Measurements from ENCODE around the gene ATP6V1C2. TPM values are rescaled to one million over a fixed set of nuclear protein-coding genes. Genes with fewer than 3 reads are reported as not detected.

ATP6V1C2 gene
- total RNA-seq, 1 experiment from 2014 or later = not detected

DNA sequence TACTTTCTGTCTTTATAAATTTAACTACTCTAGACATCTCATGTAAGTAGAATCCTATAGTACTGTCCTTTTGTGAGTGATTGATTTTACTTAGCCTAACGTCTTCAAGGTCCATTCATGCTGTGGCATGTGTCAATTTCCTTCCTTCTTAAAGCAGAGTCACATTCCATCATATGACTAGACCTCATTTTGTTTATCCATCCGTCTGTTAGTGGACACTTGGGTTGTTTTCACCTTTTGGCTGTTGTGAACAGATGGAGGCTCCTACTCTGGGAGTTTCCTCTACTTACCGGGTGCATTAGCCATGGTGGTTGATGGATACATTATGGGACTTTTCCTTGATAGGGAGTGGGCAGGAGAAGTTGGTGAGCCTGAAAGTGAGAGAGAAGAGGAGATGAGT lies 97.6 kb downstream of the ATP6V1C2 start:
- H3K4me1 ChIP-seq (replicated peaks; ENCODE audit: insufficient read depth) = no peaks in the 10 kb centered on the region
- H3F3A ChIP-seq (ENCODE audit: insufficient read depth, low read depth) = peaks cover 7% of the 10 kb centered on the region; the same call in 1 of the 2 replicates
- no peak overlapping the region for H3K27ac ChIP-seq
- no peaks in the 10 kb centered on the region for H3K9me3 ChIP-seq (ENCODE audit: insufficient read depth, low read depth)
- BruUV-seq (replicated peaks) = no TSS peak
- no peak overlapping the region for H3K4me3 ChIP-seq
- H2AFZ ChIP-seq = no peak overlapping the region
- H3K9me2 ChIP-seq (ENCODE audit: insufficient read depth) = no peaks in the 10 kb centered on the region
- ChIA-PET POLR2A (ENCODE audit: unreplicated experiment) (no interaction called here), CTCF (no interaction called here)
- H3K27me3 ChIP-seq (ENCODE audit: insufficient read depth, low read depth) = peaks cover 59% of the 10 kb centered on the region
- H3K79me2 ChIP-seq (ENCODE audit: low read depth) = no peaks in the 10 kb centered on the region
- no peak for DNase-seq
- intact Hi-C loops (cut with micrococcal nuclease; ENCODE audit: unreplicated experiment) = no loop called here
- no peaks in the 10 kb centered on the region for H3K36me3 ChIP-seq (ENCODE audit: low read depth)
- H3K4me2 ChIP-seq = no peak overlapping the region
- no peaks in the 10 kb centered on the region for H4K20me1 ChIP-seq (ENCODE audit: insufficient read depth)
- TF ChIP-seq CTCF (conservative IDR thresholded peaks at IDR 0.05) (no peak), EZH2 (IDR thresholded peaks at IDR 0.05; ENCODE audit: low read depth) (no peak)

DNA sequence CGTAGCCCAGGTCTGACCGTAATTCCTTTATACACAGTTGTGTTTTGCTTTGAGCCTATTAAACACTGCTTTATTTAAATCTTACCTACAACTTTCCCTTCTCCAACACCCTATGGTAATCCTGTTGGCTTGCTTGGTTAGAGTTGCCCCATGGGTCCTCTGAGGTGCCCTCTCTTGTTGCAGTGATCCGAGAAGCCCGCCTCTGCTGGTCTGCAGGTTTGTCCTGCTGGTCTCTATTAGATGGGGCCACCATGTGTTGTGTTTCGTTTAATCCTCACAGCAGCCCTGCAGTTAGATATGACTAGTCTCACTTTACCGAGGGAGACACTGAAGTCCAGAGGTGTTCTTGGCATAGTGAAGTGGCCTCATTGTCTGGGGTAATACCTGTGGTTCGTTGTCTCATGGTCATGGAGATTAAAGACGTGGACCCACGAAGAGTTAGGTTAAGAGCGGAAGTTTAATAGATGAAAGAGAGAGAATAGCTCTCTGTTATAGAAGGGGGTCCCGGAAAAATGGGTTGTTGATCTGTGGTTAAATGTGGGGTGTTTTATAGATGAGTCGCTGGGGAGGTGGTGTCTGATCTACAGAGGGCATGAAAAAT lies 98.4 kb downstream of the ATP6V1C2 start:
- no peaks in the 10 kb centered on the region for H3K36me3 ChIP-seq (ENCODE audit: low read depth)
- intact Hi-C loops (cut with micrococcal nuclease; ENCODE audit: unreplicated experiment) = no loop called here
- H3K9me2 ChIP-seq (ENCODE audit: insufficient read depth) = no peaks in the 10 kb centered on the region
- no peak overlapping the region for H3K27ac ChIP-seq
- H3K4me2 ChIP-seq = no peak overlapping the region
- no peaks in the 10 kb centered on the region for H3K79me2 ChIP-seq (ENCODE audit: low read depth)
- no peaks in the 10 kb centered on the region for H3K4me1 ChIP-seq (replicated peaks; ENCODE audit: insufficient read depth)
- H2AFZ ChIP-seq = no peak overlapping the region
- H3K4me3 ChIP-seq = no peak overlapping the region
- BruUV-seq (replicated peaks) = no TSS peak
- H4K20me1 ChIP-seq (ENCODE audit: insufficient read depth) = no peaks in the 10 kb centered on the region
- no peak for TF ChIP-seq EZH2 (IDR thresholded peaks at IDR 0.05; ENCODE audit: low read depth)
- no peak for TF ChIP-seq CTCF (conservative IDR thresholded peaks at IDR 0.05)
- no peak for DNase-seq
- peaks cover 67% of the 10 kb centered on the region for H3K27me3 ChIP-seq (ENCODE audit: insufficient read depth, low read depth)
- CTCF ChIA-PET = no interaction called here
- POLR2A ChIA-PET (ENCODE audit: unreplicated experiment) = no interaction called here
- no peaks in the 10 kb centered on the region for H3K9me3 ChIP-seq (ENCODE audit: insufficient read depth, low read depth)
- H3F3A ChIP-seq (ENCODE audit: insufficient read depth, low read depth) = peaks cover under 1% of the 10 kb centered on the region; the same call in 1 of the 2 replicates

- no peaks in the 10 kb centered on the region for H3K9me3 ChIP-seq (ENCODE audit: insufficient read depth, low read depth)
- H3K4me2 ChIP-seq = no peak overlapping the region
- no peak overlapping the region for H3K27ac ChIP-seq
- no peaks in the 10 kb centered on the region for H3K4me1 ChIP-seq (replicated peaks; ENCODE audit: insufficient read depth)
- no peak overlapping the region for H3K4me3 ChIP-seq
- TF ChIP-seq CTCF (conservative IDR thresholded peaks at IDR 0.05) (no peak), EZH2 (IDR thresholded peaks at IDR 0.05; ENCODE audit: low read depth) (no peak)
- no peaks in the 10 kb centered on the region for H3K79me2 ChIP-seq (ENCODE audit: low read depth)
- DNase-seq = no peak
- H3F3A ChIP-seq (ENCODE audit: insufficient read depth, low read depth) = no peaks in the 10 kb centered on the region
- ChIA-PET POLR2A (ENCODE audit: unreplicated experiment) (no interaction called here), CTCF (interaction anchor here (0.6 kb wide), 1 partner anchor 42 kb away, joined by 4 read pairs; no protein-coding TSS in a partner anchor)
- BruUV-seq (replicated peaks) = no TSS peak
- peaks cover 74% of the 10 kb centered on the region for H3K27me3 ChIP-seq (ENCODE audit: insufficient read depth, low read depth)
- H3K9me2 ChIP-seq (ENCODE audit: insufficient read depth) = no peaks in the 10 kb centered on the region
- H3K36me3 ChIP-seq (ENCODE audit: low read depth) = no peaks in the 10 kb centered on the region
- H2AFZ ChIP-seq = no peak overlapping the region
- intact Hi-C loops (cut with micrococcal nuclease; ENCODE audit: unreplicated experiment) = no loop called here
- no peaks in the 10 kb centered on the region for H4K20me1 ChIP-seq (ENCODE audit: insufficient read depth)
These were observed 99.1 kb downstream of the ATP6V1C2 start for GRCh38 chr2:10820562-10820961.

All from PC-9 (cell line).